ENCODE measurements around the gene ATP2B1.

ATP2B1 gene

DNA sequence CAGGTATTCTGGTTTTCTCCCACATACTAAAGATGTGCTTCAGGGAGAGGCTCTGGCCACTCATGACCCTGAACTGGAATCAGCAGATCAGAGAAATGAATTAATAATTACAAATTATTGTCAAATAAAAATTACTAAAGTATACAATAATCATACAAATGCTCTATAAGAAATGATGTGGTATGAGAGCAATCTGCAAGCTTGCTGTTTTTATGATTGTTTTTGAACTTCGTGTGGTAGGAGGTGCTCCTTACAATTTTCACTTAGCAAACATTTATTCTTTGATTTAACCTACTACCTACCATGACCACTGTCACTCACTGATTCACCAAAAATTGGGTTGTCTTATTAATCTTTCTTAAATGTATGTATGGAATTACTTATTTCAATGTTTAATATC is 16.2 kb downstream of the ATP2B1 start:
- no peak for DNase-seq (ENCODE audit: low read depth in 2 of 2)

DNA sequence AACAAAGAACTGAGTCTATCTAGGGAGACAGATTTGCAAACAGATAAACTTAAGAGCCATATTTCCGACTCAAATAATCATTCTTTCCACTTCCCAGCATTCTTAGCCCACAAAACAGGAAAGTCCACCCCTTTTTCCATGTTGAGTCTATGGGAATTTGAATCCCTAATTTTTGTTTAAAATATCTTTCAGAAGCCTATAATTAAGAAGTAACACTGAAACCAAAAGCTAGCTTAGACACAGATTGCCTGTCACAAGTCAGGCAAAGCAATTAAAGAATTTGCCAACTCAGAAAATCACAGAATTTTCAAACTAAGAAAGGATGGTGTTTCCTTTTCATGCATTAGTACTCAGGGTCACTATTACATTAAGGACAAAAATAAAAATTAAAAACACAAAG is 17.0 kb downstream of the ATP2B1 start:
- DNase-seq (ENCODE audit: low read depth in 2 of 2), result no peak

DNA sequence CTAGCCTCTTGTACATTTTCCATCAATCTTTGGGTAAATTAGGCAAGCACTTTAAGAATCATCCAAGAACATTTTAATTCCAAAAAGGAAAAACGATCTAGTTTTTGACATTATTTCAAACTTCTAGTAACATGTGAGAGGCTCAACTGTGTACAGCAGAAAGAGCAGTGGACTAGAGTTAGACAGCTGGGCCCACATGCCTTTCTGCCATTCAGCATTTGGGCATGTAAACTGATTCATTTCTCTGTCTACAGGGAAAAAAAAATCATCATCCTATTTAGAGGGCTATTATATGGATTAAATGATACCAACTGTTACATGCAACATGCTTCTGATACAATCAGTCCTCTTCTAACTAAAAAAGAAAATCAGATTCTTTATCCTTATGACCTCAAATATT is 17.7 kb downstream of the ATP2B1 start:
- DNase-seq (ENCODE audit: low read depth in 2 of 2), result no peak

DNA sequence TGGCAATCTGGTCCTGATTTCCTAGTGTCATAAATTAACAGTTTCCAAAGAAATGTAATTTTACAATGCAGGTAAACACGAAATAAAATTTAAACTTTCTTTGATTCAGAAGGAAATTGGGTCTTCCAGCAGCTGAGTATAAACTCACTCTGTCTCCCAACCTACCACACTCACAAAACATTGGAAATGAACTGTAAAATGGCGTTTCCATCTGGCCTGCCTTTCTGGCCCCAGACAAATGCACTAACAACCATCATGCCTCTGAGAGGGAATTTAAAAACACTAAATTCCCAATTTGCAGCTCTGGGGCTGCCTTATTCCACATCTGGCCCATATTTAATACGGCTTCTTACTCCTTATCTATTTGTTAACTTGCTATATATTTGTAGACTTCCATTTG is 19.3 kb downstream of the ATP2B1 start:
- DNase-seq (ENCODE audit: low read depth in 2 of 2), result no peak

DNA sequence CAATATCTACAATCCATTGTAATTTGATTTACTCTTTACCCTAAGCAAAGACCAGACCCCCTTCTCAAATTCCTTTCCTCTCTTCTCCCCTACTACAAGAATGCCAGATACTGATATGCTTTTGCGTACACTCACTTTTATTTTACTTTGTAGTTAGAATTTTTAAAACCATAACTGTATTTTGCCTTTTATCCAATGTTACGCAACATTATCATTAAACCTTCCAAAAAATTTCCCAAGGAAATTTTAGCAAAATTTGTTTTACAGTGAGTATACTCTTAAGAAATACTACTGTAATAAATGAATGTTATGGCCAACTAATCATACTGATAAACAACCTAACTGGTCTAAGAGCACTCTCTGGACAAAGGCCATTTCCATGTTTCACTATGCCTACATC is 22.3 kb downstream of the ATP2B1 start:
- no peak for DNase-seq (ENCODE audit: low read depth in 2 of 2)

DNA sequence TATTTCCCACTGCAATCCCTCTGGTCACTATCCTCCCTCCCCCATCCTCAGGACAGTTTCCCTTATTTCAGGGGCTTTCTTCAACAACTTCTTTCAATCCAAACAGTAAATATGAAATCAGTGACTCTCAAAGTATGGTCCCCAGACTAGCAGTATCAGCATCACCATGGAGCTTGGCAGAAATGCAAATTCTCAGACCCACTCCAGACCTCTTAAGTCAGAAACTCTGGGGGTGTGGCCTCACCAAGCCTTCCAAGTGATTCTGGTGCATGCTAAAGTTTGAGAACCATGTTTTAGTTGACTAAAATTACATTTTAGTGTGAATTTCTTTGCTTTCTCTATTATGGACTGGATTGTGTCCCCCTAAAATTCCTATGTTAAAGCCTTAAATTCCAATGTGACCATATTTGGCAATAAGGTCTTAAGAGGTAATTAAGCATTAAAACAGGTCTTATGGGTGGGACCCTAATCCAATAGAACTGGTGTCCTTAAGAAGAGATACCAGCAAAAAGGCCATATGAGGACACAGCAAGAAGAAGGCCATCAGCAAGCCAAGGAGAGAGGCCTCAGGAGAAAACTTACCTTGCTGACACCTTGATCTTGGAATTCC is 23.2 kb downstream of the ATP2B1 start:
- no peak for DNase-seq (ENCODE audit: low read depth in 2 of 2)

DNA sequence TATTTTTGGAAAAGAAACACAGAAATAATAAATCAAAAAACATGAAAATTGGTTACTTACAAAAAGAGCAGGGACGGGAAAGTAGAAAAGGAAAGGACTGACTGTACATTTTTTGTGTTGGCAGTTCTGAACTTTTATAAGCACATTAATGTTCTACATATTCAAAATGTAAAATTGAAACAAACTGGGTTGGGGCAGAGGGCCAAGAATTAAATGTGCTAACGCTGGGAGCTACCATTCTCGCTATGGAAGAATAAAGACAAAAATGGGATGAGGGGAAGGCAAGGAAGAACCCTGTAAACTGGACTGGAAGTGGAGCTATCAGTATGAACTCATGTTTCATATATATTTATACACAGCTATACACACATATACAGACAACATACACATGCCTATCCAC is 24.5 kb downstream of the ATP2B1 start:
- DNase-seq (ENCODE audit: low read depth in 2 of 2), result no peak

DNA sequence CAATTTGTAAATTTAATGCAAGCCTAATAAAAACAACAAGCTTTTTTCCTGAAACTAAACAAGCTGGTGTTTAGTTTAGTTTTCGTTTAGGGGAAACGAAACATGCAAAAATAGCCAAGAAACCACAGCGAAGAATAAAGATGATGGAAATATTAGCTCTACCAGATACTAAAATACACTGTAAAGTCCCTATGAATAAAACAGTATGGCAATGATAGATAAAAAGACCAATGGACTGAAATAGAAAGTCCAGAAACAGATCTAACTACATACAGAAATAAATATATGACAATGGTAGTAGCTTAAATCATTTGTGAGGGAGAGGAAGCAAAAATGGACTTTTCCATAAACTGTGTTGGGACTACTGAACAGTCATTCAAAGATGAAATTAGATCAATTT is 26.4 kb downstream of the ATP2B1 start:
- DNase-seq (ENCODE audit: low read depth in 2 of 2), result no peak

DNA sequence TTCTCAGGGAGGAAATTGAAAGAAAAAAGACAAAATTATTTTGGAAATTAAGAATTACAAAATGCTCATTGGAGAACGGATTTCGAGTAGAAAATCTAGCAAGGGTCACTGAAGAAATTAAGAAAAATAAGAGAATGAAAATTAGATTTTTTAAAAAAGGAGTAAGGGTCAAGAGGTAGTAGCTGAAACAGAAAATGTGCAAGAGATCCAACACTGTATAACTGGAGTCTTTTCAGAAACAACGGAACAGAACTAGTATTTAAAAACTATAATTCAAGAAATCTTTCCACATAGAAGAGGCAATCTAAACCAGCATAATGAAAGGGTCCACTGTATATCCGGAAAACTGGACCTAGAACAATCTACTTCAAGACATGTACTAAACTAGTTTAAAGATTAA is 28.2 kb downstream of the ATP2B1 start:
- DNase-seq (ENCODE audit: low read depth in 2 of 2), result no peak

DNA sequence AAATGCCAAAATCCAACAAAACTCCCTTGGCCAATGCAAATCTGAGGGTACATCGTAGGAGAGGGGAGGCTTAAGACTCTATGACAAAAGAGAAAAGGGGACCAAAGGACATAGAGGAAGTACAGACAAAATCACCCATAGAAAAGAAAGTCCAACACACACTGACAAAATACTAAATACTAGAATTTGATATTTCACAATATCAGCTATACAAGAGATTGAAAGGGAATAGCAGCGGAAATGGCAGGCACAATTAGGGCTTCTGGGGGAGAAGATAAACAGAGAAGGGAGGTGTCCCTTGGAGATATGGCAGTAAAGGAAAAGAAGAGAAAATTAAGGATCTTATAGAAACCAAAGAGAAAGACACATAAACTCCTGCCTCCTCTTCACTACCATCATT is 29.0 kb downstream of the ATP2B1 start:
- no peak for DNase-seq (ENCODE audit: low read depth in 2 of 2)

DNA sequence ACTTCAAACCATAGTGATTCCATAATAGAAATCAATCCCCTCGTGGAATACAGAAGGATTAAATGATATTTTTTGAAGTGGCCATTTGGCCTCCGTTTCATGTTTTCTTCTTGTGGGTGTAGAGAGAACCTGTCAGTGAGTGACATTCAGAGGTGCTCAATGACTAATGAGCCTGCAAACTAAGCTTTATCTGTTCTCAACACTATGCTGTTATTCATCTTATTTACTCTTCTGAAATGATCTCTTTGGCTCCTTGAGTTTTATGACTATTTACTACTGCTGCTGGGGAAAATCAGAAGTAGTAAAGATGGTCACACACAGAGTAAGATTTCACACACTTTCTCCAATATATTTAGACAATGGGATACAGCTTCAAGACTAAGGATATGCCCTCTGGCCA is 30.4 kb downstream of the ATP2B1 start:
- DNase-seq (ENCODE audit: low read depth in 2 of 2), result no peak

DNA sequence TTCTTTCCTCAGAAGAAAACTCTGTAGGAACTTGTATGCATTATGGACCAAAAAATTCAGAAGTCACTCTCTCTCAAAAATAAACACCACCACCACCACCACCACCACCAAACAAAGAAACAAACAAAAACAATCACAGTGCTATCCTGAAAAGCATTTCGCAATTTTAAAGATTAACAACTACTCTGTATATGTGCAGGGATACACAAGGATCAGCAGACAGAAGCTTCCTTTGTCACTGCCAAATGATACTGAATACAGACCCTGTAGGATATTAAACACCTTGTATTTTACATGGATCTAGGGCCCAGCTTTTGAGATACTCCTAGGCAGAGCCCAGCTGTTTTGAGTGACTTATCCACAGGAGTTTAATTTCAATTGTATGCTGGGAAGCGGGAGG is 31.7 kb downstream of the ATP2B1 start:
- no peak for DNase-seq (ENCODE audit: low read depth in 2 of 2)

DNA sequence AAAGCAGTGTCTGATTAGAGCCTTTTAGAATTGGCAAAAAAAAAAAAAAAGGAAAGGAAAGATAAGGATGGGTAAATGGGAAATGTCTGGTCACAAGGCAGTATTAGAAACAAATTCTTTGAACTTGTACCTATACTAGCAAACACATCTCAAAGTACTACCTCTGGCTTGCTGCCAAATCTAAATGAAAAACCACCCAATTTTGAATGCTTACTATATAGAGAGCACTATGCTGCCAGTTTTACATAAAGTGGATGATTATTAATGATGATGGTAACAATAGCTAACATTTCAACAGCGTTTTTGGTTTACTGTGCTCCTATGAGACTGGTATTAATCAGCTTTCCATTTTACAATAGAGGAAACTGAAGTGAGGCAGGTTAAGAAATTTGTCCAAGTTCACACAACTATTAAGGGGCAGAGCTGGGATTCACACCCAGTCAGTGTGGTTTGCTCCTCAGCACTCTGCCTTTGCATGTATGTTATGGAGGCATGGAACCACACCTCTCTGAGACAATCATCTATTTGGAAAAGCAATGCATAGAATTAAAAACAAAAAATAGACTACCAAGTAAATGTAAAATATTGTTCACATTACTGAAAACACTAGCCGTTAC is 34.2 kb downstream of the ATP2B1 start:
- DNase-seq (ENCODE audit: low read depth in 2 of 2), result no peak

DNA sequence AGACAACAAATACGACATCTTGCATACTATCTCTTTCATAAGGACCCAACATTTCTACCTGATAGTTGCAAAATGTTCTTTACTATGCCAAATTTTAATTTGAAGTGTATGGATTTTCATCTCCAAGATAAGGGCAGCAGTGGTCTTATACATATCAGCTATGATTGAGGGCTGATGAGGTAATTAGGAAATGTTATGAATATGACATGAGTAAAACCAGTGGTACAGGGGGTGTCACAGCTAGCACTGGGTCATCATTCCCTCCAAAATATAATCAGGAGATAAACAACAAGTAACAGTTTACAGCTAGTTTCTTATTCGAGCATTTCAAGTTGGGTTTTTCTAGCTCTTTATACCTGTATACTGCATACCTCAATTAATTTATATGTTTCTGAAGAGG is 35.0 kb downstream of the ATP2B1 start:
- no peak for DNase-seq (ENCODE audit: low read depth in 2 of 2)

DNA sequence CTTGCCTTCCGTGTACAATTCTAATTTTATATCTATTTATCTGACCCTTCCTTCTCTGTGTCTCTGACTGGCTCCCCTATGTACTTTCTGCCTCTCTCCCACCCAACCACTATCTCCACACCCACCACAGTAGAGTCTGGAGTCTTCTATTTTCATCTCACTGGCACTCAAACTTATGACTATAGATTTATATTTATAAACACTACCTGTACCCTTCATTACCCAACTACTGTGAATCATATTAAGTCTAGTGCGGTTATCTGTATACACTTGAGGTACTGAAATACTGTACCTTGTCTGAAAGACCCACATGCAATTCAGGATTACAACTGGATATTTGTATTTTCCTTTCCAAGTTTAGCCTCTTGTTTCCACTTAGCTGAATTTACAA is 36.1 kb downstream of the ATP2B1 start:
- DNase-seq (ENCODE audit: low read depth in 2 of 2), result no peak

DNA sequence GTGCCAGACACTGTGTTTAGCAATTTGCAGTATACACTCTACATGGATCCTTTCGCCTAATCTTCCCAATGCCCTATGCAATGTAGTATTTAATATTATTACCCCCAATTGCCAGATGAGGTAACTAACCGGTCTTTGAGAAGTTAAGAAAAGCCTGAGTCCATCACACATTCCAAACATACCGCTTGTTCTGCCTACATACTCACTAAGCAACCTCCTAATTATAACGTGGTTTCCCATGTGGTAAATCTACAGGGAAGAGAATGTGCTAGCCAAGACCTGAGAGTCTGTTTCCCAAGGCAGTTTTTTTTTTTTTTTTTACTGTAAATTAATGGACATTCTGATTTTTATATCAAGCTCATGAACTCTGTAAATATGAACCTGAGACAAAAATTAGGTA is 37.2 kb downstream of the ATP2B1 start:
- DNase-seq (ENCODE audit: low read depth in 2 of 2), result no peak

DNA sequence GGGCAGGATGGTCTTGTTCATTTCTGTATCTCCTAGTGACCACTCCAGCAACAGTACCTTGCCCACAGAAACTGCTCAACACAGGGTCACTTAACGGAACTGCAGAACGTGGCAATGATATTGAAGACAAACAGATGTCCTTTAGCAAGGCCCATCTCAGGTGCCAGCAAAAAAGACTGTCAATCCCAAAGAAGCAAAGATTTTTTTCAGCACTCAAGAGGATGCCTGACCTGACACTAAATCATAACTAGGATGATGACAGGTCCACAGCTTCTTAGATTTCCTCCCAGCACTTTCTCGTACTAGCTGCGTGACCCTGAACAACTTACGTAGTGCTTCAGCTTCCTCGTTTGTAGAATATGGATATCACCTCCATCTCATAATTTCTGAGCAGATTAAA is 39.4 kb downstream of the ATP2B1 start:
- no peak for DNase-seq (ENCODE audit: low read depth in 2 of 2)

DNA sequence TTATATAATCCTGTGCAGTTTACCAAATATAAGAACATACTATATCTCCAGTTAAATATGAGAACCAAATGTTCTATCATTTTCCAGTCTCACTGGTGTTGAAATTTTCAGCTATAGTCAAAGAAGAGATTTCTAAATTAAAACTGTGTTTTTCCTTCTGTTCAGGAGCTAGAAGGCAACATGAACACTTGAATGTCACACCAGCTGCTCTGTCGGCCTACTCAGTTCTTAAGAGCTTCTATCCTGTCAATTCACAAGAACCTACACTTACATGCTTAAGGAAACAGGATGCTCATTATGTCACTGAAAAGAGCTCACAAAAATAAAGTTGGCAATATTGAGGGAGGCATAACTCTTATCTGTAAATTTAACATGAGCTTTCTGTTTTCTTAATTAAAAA is 43.1 kb downstream of the ATP2B1 start:
- DNase-seq (ENCODE audit: low read depth in 2 of 2), result no peak

DNA sequence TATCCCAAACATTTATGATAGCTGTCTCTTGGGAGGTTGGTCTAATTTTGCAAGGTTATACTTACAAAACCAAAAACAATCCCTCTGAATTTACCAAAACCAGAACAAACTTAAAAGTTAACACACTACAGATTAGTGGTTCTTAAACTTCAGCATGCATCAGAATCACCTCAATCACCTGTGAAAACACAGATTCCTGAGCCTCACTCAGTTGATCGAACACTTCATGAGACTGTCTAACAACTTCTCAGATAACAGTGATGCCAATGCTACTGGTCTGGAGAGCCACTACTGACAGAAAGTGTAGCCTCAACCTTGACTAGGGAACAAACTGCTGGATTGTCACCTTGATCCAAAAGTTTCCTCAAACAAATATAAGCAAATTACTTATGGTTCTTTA is 44.2 kb downstream of the ATP2B1 start:
- no peak for DNase-seq (ENCODE audit: low read depth in 2 of 2)

DNA sequence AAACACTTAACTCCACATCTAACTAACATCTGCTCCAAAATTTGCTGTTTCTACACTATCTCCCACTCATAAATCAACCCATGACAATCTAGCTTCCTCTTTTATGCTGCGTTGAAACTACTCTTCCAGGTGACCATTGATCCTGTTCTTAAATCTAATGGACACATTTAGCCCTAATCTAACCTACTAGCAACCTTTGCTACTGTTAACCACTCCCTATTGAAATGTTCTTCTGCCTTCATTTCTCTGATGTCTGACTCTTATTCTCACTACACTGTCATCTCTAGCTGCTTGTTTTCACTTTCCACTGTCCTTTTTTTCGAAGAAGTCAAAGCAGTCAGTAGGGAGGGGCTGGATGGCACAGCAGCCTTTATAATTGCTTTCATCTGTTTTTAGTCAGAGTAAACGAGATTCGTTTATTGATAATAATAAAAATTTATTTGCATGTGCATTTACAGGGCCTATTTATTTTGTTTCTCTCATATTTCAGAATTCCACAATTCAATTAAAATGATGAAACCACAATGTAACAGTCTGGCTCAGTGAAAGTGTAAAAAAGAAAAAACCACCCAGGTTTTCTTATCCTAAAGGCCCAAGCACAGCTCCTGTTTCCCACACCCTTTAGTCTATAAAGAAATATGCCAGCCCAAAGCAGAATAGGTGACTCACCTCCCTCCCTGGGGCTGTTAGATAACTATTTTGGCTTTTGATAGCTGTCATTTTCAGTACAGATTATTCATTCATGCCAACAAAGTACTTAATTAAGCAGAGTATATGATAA is 44.9 kb downstream of the ATP2B1 start:
- no peak for DNase-seq (ENCODE audit: low read depth in 2 of 2)

DNA sequence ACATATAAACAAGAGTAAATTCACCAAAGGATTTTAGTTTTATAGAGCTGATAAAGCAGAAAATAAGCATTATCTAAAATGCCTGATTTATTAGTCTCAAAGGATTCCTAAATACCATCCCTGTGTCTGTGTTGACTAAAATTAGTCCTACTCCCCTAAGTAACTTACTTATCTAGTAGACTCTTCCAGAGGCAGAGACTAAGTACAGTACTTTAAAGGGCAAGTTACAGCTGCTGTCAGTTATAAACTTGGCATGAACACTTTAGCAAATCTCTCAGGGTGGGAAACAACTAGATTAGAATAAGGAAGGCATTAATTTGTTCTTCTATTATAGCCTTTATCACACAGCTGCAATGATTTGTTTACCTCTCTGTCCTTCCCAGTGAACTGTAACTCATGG is 46.0 kb downstream of the ATP2B1 start:
- DNase-seq (ENCODE audit: low read depth in 2 of 2), result no peak

DNA sequence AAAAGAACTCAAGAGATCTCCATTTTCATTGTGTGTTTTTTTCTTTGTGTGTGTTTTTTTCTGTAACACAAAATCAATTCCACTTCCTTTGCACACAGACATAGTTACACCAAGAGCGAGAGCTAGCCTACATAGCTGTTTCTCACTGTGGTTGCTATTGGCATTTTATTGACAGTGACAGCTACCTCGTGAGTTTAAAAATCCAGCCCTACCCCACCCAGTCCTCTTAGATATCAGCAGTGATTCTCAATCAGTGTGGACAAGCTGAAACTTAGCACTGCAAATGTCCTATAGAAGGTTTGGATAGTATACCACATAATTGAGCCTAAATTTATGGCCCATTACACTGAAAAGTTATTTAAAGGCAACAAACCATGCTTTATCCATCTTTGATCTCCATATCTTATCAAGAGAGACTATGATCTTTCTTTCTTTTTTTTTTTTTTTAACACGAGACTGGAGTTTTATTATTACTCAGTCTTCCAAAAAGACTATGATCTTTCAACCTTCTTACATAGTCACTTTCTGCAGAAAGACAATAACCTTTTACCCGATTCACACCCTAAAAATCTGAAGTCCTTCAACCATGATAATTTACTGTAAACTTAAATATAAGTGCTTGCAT is 46.8 kb downstream of the ATP2B1 start:
- DNase-seq (ENCODE audit: low read depth in 2 of 2), result no peak

DNA sequence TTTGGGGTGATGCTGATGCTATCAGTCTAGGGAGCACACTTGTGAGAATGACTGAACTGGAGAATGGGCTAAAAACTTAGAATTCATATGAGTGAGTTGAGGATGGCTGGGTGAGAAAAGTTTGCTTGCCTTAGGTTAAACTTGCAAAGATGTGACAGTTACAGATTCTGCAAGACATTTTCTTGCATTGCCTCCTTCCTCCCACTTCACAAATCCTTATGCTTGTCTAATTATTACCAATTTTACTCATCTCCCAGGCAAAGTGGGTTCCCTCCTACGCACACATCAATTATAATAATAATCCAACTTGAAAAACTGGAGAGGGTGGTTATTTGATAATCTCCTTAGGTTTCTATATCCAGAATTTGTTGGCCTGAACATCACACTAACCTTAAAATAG is 50.9 kb downstream of the ATP2B1 start:
- no peak for DNase-seq (ENCODE audit: low read depth in 2 of 2)

Measured in stimulated activated CD8-positive, alpha-beta memory T cell treated with anti-CD3 and anti-CD28 coated beads, Interleukin-15, amount 100 ng/mL, for 4 hours (primary cell).